ENCODE results near the gene SEMA5A. TPM values are rescaled to one million over a fixed set of nuclear protein-coding genes. Genes with fewer than 3 reads are reported as not detected.
A peak's percentile ranks its signal among the peaks of the same experiment; 100 is the strongest.

Gene SEMA5A, protein sequence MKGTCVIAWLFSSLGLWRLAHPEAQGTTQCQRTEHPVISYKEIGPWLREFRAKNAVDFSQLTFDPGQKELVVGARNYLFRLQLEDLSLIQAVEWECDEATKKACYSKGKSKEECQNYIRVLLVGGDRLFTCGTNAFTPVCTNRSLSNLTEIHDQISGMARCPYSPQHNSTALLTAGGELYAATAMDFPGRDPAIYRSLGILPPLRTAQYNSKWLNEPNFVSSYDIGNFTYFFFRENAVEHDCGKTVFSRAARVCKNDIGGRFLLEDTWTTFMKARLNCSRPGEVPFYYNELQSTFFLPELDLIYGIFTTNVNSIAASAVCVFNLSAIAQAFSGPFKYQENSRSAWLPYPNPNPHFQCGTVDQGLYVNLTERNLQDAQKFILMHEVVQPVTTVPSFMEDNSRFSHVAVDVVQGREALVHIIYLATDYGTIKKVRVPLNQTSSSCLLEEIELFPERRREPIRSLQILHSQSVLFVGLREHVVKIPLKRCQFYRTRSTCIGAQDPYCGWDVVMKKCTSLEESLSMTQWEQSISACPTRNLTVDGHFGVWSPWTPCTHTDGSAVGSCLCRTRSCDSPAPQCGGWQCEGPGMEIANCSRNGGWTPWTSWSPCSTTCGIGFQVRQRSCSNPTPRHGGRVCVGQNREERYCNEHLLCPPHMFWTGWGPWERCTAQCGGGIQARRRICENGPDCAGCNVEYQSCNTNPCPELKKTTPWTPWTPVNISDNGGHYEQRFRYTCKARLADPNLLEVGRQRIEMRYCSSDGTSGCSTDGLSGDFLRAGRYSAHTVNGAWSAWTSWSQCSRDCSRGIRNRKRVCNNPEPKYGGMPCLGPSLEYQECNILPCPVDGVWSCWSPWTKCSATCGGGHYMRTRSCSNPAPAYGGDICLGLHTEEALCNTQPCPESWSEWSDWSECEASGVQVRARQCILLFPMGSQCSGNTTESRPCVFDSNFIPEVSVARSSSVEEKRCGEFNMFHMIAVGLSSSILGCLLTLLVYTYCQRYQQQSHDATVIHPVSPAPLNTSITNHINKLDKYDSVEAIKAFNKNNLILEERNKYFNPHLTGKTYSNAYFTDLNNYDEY
- total RNA-seq, result 0.07 and 0.27 TPM in 2 replicates

DNA sequence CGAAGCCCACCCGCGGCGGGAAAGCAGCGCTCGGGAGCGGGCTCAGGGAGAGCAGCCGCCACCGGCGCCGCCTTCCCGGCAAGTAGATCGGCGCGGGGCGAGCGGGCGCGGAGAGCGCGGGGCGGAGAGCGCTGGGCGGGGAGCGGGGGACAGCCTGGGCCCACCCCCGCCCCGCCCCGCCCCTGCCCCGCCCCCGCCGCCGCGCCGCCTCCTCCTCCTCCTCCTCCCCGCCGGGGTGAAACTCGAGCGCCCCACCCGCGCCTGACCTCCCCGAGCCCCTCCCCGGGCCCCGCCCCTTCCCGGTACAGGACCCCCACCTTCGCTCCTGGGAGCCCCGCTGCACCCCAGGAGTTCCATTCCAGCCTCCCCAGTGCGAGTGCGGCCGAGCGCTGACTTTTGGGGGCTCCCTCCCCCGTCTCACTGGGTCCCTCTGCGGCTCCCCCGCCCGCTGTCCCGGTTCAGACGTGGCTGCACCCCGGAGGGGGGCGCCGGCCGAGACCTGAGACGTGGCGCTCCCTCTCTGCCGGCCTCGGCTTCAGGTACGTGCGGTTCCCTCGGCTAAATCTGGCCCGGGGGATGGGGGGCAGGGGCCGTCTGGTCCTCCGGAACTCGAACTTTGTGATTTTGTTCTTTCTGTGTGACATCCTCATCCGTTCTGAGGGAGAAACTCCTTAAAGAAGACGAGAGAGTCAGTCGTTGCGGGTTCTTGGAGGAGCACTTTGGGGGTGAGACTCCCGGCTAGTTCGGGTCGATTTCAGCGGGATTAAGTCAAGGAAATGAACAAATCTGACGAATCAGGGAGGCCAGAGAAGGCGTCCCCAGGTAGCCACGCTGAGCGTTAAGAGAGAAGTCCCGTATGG, at the start of gene SEMA5A:
Gene SEMA5A, minus strand, starts transcription at position 84 of the 860 bp plus-strand sequence. CDS start 166,129 bp downstream, outside the sequence.

Small RNA genes lying within 50 kb of the gene (small RNA-seq; reads per million reads assigned to genes)
- gene MIR4636 (not detected), gene SNORD123 (18.4 reads per million, percentile 95 among the genes with 10 or more reads in this experiment)

Other genes with a start within 250 kb of the SEMA5A start
- gene TAS2R1, start 84.3 kb upstream of the SEMA5A start, total RNA-seq, result not detected in 2 replicates